ENCODE data around the gene NAV2.

Gene NAV2

DNA sequence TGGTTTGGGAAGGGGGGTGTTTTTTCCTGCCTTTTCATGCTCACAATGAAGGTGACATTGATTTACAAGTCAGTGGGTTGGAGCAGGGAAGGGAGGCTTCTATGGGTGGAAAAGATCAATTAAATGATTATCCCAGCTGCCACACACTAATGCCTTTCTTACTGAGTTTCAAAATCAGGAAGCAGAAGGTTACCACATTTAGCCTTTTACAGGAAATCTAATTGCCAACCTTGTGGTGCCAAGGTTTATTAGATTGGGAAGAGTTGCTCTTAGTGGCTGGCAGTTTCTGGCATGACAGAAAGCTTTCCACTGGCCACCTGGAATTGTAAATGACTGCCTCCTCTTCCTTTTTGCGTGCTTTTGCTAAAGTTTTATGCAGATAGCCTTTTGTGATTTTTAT is 98.7 kb downstream of the NAV2 start:
- no peak for DNase-seq (ENCODE audit: low read depth in 2 of 2)

DNA sequence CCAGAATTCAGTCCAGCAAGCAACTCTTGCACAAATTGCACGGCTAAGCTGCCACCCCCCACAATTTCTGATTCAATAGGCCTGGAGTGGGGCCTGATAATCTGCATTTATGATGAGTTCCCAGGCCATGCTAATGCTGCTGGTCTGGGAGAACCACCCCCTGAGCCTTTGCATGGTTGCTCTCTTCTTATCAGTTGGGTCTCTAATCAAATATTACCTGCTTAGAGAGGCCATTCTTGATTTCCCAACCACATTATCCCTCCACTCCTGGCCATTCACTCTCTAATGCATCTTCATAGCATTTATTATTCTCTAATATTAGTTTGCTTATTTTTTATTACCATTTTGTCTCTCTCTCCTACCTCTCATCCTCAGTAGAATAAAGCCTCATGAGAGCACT is 99.5 kb downstream of the NAV2 start:
- no peak for DNase-seq (ENCODE audit: low read depth in 2 of 2)

DNA sequence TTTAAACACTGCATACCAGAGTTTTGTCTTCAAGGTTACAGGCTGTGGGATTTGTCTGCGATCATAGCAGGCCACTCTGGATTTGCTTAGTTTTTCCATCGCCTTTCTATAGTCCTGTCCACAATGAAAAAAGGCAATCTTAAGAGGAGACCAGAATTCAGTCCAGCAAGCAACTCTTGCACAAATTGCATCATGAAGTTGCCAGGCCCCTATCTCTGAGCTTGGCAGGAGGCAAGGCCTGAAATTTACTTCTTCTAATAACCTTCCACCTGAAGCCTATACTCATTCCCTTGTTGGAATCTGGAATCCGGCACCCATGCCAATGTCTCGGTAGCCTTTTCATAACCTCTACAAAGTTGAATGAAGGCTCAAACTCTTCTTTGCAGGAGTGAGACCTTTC is 100.1 kb downstream of the NAV2 start:
- no peak for DNase-seq (ENCODE audit: low read depth in 2 of 2)

DNA sequence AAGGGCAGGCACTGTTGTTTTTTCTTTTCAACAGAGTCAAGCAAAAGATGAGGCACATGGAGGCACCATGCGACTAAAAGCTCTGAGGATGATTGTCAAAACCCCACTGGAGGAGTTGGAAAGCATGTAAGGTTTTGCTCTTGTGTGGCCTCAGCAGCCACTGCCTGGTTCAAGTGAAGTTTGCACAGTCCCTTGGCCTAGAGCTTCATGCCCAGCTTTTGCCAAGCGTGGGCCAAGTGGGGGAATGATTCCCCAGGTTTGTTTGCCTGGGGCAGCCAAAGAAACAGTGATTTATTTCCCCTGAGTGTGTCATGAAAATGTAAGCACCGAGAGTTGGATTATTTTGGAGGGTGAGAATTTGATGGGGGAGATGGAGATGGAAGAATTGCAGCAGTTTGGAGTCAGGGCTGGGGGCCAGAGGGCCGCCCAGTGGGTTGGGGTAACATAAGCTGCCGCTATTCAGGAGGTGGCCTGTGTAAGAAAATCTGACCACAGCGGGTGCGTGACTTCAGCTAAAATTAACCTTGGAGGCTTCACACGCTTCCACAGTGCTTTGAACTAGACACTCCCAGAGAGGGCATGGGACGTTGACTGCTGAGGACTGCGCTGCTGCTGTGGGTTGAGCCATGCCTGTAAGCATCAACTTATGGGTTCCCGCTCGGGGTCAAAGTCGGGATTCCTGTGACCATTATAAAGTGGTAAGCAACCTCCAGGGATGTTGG is 100.7 kb downstream of the NAV2 start:
- no peak for DNase-seq (ENCODE audit: low read depth in 2 of 2)

DNA sequence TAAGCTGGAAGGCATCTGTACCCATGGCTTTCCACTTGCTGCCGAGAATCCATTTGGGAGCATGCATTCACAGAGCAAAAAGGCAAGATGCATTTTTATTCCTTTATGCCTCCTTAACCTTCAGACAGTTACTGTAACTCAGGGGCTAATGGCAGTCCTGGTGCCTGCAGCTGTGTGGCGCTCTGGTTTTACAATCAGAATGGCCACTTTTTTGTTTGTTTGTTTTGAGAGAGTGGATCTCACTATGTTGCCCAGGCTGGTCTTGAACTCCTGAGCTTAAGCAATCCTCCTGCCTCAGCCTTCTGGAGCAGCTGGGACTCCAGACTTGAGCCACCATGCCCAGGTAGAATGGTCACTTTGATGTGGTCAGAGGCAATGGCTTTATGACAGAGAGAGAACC is 101.8 kb downstream of the NAV2 start:
- no peak for DNase-seq (ENCODE audit: low read depth in 2 of 2)

DNA sequence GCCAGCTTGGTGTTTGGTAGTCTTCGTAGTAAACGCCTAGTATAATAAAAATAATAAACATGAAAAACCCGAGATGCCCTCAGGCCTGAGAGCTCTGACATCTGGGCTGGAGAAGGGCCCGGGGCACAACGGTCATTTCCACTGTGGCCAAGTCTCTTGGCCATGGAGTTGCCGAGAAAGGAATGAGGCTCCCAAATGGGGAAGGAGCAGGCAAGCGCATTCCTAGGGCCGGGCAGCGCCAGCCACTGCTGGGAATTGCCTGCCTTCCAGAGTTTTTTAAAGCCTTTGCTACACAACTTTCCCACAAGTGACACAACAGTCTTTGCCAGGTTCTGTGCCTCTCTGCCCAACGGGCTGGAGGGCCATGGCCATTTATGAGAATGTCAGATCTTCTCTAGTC is 103.4 kb downstream of the NAV2 start:
- no peak for DNase-seq (ENCODE audit: low read depth in 2 of 2)

DNA sequence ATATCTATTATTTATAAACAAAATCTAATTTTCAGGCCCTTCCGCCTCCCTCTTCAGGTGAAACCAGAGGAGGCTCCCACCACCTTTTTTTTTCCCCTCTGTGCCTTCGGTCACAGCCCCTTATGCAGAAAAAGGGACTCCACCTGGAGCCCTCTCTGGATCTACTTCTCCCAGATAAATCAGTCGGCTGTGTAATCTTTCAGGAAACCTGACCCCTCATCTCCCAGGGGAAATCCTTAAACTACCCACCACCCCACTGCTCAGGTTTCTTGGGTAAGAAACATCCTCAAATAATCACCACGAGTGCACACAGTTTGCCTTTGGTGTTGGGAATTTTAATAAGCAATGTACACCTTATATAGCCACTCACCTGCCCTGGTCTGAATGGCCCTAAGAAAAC is 104.2 kb downstream of the NAV2 start:
- DNase-seq (ENCODE audit: low read depth in 2 of 2) = no peak

DNA sequence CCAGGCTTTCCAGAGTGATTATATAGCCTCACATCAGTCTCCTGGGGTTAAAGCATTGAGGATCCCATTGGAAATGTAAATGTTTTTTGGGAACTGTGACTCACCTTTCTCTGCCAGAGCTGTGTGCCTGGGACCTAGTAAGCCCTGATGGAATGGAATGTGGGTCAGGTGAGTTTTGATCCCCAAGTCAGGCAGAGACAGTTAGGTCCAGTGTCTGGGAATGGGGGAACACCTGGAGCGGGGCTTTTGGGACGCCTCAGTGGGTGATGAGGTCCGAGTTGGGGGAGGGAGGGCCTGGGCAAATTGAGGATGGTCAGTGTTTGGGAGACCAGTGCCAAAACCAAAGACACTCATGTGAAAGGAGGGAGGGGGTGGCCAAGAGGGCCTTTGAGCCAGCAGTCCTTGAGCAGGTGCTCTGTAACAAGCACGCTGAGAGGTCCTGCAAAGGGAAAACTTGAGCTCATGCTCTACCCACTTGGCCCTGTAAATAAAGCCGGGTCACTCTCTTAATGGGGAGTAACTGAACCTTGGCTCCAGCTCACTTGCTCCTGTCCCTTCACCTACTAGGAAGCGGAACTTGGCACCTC is 104.7 kb downstream of the NAV2 start:
- no peak for DNase-seq (ENCODE audit: low read depth in 2 of 2)

DNA sequence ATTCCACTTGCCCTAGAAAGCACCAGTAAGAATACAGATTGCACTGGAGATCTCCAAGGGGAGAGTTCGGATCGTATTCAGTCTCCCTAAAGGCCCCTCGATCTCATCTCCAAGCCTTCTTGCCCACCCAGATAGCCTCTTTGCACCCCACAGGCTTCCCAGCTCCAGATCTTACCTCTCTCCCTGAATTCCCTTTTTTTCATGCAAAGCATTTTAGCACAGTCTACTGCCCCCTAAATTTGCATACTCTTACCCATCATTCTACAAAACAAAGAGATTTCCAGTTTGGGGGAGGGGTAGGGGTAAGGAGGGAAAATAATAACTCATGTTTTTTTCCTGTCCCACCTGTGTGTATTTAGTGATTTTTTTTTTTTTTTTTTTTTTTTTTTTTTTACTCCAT is 105.2 kb downstream of the NAV2 start:
- no peak for DNase-seq (ENCODE audit: low read depth in 2 of 2)

DNA sequence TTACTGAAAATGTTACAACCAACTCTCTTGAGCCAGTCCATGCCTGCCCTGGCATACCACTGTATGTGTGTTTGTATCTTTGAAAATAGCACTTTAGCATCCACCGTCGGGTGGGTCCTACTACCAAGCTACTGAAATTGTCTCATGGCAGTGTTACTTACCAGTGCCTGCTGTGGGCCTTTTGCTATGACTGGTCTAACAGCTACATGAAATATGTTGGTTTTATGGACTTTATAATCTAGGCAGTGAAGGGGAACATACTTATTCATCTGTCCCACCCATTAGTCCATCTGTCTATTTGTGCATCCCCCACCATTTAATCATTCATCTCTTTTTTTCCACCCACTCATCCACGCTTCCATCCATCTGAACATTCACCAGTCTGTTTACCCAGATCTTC is 106.0 kb downstream of the NAV2 start:
- no peak for DNase-seq (ENCODE audit: low read depth in 2 of 2)

DNA sequence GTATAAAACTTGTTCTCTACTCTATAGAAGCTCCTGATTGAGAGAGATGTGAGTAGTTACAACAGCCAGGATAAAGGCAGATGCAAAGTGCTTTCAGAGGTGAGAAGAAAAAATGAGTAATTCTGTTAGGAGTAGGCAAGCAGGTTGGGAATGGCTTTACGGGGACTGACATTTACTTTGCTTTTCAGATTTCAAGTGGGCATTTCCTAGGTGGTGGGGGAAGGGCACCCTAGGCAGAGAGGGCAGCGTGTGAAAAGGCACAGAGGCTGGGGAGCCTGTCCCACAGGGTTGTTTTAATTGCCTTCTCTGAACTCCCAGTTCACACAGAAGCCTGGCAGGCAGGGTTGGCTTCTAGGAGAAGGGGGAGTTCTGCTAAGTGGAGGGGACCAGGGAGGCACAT is 106.5 kb downstream of the NAV2 start:
- no peak for DNase-seq (ENCODE audit: low read depth in 2 of 2)

DNA sequence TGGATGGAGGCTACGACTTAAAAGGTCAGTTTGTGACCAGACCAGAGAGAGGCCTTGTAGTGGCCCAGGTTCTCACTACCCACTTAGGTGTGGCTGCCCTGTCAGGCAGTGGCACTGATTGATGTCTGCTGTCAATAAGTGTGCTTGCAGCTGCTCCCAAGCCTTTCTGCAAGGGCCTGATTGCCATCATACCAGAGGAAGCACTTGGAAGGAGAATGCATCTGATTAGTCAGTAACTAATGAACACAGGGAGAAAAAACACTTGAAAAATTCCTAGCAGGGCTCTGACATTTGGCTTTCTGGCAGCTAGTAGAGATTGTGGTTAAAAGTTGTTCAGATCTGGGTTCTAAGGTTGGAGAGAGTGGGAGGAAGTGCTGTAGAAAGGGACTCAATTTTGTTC is 107.5 kb downstream of the NAV2 start:
- DNase-seq (ENCODE audit: low read depth in 2 of 2) = no peak

DNA sequence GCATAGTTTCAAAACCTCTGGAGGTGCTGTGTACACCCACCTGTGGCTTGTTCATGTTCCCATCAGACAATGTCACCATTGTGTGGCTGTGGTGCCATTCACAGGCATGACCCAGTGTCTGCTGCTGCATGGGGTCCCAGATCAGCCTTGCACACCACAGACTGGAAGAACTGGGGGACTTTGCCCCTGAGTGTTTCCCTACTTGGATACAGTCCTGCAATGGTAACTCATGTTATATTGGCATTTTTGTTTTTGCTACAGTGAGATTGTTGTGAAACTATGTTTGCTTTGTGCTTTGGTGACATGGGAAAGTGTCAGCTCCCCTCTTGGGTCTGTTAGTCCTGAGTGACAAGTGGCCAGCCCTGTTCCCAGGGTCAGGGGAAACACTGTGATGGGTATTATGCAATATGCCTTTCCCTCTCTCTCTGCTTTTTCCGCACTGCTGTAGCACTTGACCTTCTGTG is 108.8 kb downstream of the NAV2 start:
- no peak for DNase-seq (ENCODE audit: low read depth in 2 of 2)

DNA sequence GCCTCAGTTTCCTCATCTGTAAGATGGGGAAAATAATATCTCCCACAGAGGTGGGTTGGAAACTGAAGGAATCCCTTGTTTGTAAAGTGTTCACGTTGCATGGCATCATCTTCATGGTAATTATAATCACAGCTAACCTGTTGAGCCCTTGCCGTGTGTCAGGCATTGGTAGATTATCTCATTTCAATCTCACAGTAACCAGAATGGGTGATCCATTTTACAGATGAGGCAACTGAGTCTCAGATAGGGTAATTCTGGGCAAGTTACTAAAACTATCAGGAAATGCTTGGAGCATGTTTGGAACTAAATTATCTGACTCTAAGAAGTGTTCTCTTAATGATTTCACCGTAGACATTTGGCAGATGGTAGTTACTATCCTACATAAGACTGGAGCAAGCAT is 109.4 kb downstream of the NAV2 start:
- no peak for DNase-seq (ENCODE audit: low read depth in 2 of 2)

DNA sequence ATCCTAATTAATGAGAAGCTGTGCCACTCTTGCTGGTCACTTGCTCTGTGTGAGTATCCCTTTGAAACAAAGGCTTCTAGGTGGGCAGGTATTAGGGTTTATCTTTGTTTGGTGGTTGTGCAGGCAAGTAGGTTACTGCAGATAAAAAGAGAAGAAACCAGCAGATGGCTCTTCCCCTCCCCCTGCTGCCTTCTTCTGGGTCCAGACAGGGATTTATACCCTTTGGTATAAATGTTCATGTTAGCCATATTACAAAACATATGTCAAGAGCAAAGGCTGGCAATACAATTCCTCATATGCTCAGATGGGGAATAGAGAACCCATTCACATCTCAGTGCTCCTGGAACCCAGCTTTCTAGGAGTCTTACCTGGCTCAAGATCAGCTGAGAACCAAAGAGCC is 109.9 kb downstream of the NAV2 start:
- DNase-seq (ENCODE audit: low read depth in 2 of 2) = no peak

DNA sequence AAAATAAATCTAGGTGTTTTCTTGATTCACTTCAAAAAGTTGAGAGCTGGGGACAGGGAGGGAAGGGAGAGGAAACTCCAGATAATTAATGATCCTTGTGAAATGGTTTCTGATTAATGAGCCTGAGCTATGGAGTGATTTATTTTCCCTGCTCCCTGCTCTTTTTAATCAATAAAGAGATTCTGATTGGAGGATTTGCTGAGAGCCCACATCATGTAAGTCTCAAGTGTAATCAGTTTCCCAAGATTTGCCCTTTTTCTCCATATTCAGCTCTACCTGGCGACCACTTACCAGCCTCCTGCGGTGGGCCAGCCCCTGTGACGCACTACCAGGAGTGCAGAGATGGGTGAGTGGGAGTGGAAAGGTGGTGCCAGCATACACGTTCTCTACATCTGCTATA is 114.0 kb downstream of the NAV2 start:
- no peak for DNase-seq (ENCODE audit: low read depth in 2 of 2)

DNA sequence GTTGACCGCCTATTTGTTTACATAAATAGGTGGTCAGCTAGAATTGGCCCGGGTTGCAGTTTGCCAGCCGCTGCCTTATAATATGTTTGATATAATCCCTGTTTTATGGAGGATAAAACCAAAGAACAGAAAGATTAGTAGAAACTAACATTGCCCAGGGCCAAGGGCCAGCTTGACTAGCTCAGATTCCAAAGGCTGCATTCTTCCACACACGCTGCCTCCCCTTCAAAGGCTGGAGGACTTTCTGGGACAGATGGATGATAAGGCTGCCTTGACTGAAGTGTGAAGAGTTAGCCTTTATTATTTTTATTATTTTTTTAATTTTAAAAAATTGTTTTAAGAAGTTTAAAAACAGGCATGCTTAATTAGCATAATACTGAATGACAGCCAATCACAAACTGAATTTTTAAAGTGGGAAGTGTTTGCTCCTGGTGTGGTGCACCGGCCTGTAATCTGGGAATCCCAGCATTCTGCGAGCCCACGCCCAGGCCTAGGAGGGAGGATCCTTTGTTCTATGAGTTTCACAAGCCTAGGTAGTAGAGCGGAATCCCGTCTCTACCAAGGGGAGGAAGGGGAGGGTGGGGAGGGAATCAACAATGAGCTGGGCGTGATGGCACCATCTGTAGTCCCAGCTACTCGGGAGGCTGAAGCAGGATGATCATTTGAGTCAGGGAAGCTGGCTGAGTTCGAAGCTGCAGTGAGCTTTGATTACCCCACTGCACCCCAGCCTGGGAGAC is 114.9 kb downstream of the NAV2 start:
- no peak for DNase-seq (ENCODE audit: low read depth in 2 of 2)

DNA sequence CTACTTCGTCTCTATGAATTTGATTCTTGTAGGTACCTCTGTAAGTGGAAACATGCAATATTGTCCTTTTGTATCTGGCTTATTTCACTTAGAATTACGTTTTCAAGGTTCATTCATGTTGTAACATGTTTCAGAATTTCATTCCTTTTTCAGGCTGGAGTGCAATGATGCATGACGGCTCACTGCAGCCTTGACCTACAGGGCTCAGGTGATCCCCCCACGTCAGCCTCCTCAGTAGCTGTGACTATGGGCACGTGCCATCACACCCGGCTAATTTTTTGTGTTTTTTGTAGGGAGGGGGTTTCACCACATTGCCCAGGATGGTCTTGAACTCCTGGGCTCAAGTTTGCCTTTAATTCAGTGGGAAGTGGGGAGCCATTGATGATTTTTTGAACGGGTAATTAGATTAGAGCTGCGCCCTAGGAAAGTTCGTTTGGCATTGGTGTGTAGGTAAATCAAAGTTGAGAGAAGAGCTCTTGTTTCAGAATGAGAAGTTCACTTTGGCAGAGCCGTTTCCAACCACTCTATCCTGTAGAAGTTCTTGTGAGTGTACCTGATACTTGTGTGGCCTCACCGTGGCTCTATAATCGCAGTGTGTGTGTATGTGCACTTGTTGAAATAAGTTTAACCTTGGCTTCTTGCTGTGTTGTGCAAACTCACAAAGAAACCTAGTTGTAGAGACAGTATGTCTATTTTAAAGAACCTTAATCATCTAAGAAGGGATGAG is 115.9 kb downstream of the NAV2 start:
- DNase-seq (ENCODE audit: low read depth in 2 of 2) = no peak

DNA sequence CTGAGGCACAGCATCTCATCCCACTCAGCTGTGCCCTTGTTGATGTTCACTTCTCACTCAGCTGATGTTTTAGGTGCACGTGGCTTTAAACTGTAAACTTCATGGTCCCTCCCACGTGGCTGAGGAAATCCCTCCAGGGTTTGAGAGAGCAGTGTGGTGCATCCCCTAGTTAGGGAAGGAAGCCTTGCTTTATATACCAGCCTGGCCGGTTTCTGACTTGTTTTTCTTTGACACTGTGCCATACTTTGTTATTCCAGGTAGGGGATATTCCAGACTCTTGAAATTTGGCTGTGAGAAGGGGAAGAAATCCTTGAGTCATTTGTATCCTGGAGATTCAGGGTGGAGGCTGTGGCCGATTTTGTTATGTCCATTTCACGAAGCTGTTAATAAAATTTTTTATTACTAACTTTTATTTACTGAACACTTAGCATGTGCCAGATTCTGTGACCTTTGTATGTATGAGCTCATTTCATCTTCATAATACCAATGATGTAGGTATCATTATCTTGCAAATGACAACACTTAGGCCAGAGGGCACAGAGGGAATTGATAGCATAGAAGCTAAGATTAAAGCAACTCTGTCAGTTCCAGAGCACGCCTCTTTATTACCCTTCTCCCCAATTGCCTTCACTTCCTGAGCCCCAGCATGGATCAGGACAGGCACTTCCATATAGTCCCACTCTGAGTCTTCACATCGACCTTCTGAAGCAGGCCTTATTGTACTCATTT is 116.6 kb downstream of the NAV2 start:
- no peak for DNase-seq (ENCODE audit: low read depth in 2 of 2)

DNA sequence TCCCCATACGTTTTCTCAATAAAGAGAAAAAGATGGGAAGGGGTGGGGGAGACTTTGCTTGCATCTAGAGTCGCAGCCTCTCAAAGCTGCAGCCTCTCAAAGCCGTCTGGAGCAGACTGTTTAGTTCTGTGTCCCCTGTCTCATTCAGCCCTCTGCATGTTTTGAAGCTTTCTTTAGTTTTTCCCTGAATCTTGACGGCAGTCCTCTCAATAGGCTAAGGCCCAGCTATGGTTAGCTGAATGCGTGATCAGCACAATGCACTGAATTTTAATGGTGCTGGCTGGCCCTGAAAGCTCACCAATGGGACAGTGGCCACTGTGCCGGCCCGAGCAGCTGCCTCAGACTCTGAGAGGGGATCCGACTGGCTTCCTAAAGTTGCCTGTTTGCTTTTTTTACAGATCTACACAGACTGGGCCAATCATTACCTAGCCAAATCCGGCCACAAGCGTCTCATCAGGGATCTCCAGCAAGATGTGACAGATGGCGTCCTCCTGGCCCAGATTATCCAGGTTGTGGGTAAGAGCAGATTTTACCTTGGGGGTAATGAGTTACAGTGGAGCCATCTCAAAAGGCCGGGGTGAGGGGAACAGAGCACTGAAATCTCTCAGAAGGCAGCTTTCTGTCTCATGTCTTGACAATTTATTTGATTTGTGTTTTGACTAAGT is 119.6 kb downstream of the NAV2 start:
- no peak for DNase-seq (ENCODE audit: low read depth in 2 of 2)

DNA sequence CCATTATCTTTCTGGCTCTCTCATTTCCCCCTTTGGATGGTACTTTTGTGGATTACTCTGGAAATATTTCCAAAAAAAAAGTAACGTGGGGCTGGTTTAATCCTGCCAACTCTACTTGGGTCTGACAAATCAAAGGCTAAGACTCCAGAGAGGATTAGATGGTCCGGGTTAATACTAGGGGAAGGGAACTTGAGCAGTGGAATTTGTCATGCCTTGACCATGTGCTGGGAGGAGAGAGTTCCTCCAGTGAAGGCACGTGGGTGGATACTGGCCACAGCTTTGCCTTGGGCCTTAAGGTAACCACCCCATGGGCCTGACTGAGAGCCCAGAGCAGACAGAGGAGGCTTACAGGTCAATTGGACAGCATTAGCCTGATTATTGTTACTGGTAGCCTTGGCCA is 120.3 kb downstream of the NAV2 start:
- no peak for DNase-seq (ENCODE audit: low read depth in 2 of 2)
